ENCODE results near the gene RTN4IP1. TPM values are rescaled to one million over a fixed set of nuclear protein-coding genes. Genes with fewer than 3 reads are reported as not detected.
"Not testable (repeated sequence)": the region's sequence is repeated elsewhere in the genome, so short reads cannot be mapped to it uniquely, and the experiment has no call there.

The RTN4IP1 gene
- total RNA-seq, 1 donor from 2014 or later: 0.43 TPM

- Histone ChIP-seq H3K9me3 (no peaks in the 10 kb centered on the region), H3K27me3 (no peaks in the 10 kb centered on the region), H3K36me3 (peaks cover 0 to 6% of the 10 kb centered on the region in 2 donors), H3K4me3 (no peak overlapping the region), H3K4me1 (no peaks in the 10 kb centered on the region), H3K27ac (no peak overlapping the region)
- intact Hi-C loops (cut with DNase I): loop anchor here (10.0 kb wide), 1 partner anchor 204 kb away; the partner anchor contains the start of gene CRYBG1
- TF ChIP-seq CTCF (IDR thresholded peaks at IDR 0.05): no peak
- DNase-seq (ENCODE audit: low spot score in 2 of 2): no peak
These were observed 60.8 kb downstream of the RTN4IP1 start for GRCh38 chr6:106568530-106568929.

GRCh38 chr6:106564476-106564875 lies 64.8 kb downstream of the RTN4IP1 start:
- Histone ChIP-seq H3K36me3 (no peaks in the 10 kb centered on the region), H3K4me3 (no peak overlapping the region), H3K4me1 (no peaks in the 10 kb centered on the region), H3K9me3 (no peaks in the 10 kb centered on the region), H3K27ac (no peak overlapping the region), H3K27me3 (no peaks in the 10 kb centered on the region)
- intact Hi-C loops (cut with DNase I): loop anchor here (10.0 kb wide), 1 partner anchor 200 kb away; the partner anchor contains the start of gene CRYBG1
- no peak for TF ChIP-seq CTCF (IDR thresholded peaks at IDR 0.05)
- DNase-seq (ENCODE audit: low spot score in 2 of 2): no peak

- Histone ChIP-seq H3K9me3 (no peaks in the 10 kb centered on the region), H3K27ac (no peak overlapping the region), H3K4me1 (no peaks in the 10 kb centered on the region), H3K36me3 (no peaks in the 10 kb centered on the region), H3K27me3 (no peaks in the 10 kb centered on the region), H3K4me3 (no peak overlapping the region)
- DNase-seq (ENCODE audit: low spot score in 2 of 2): no peak
- TF ChIP-seq CTCF (IDR thresholded peaks at IDR 0.05): no peak
- intact Hi-C loops (cut with DNase I): loop anchor here (10.0 kb wide), 1 partner anchor 199 kb away; the partner anchor contains the start of gene CRYBG1
These were observed 65.7 kb downstream of the RTN4IP1 start for GRCh38 chr6:106563614-106564013.

GRCh38 chr6:106561686-106562405 lies 67.5 kb downstream of the RTN4IP1 start:
- Histone ChIP-seq H3K36me3 (no peaks in the 10 kb centered on the region), H3K27me3 (no peaks in the 10 kb centered on the region), H3K4me3 (no peak overlapping the region), H3K9me3 (no peaks in the 10 kb centered on the region), H3K4me1 (no peaks in the 10 kb centered on the region), H3K27ac (no peak overlapping the region)
- no peak for DNase-seq (ENCODE audit: low spot score in 2 of 2)
- no peak for TF ChIP-seq CTCF (IDR thresholded peaks at IDR 0.05)
- intact Hi-C loops (cut with DNase I): loop anchor here (10.0 kb wide), 1 partner anchor 197 kb away; the partner anchor contains the start of gene CRYBG1

GRCh38 chr6:106560996-106561685 lies 68.2 kb downstream of the RTN4IP1 start:
- H3K4me3 ChIP-seq: no peak overlapping the region
- no peaks in the 10 kb centered on the region for H3K9me3 ChIP-seq
- H3K27me3 ChIP-seq: no peaks in the 10 kb centered on the region
- no peak for TF ChIP-seq CTCF (IDR thresholded peaks at IDR 0.05)
- no peaks in the 10 kb centered on the region for H3K4me1 ChIP-seq
- no peak overlapping the region for H3K27ac ChIP-seq
- no peaks in the 10 kb centered on the region for H3K36me3 ChIP-seq
- intact Hi-C loops (cut with DNase I): loop anchor here (10.0 kb wide), 1 partner anchor 196 kb away; the partner anchor contains the start of gene CRYBG1
- DNase-seq (ENCODE audit: low spot score in 2 of 2): no peak

GRCh38 chr6:106559659-106560058 lies 69.6 kb downstream of the RTN4IP1 start:
- not testable (repeated sequence) for H3K27ac ChIP-seq; H3K4me3 ChIP-seq; DNase-seq (ENCODE audit: low spot score in 2 of 2); H3K9me3 ChIP-seq; H3K27me3 ChIP-seq; H3K36me3 ChIP-seq; H3K4me1 ChIP-seq
- intact Hi-C loops (cut with DNase I): loop anchor here (10.0 kb wide), 1 partner anchor 195 kb away; the partner anchor contains the start of gene CRYBG1
